Gastrocnemius medialis (tissue), 4 donors: Measurements from ENCODE around the gene FYTTD1. TPM values are rescaled to one million over a fixed set of nuclear protein-coding genes. Genes with fewer than 3 reads are reported as not detected.

Experiments
- ATAC-seq, 2 donors: fragments of 150-250 bp; one replicate each; pipeline ENCODE4 v1.9.1; 2016
- DNase-seq, 2 donors: peaks; one replicate each; pipeline ENCODE4 v3.0.0-alpha.2; 2019
- H3K27ac ChIP-seq, 4 donors: fragments of 200-600 bp; sonication (generic); 1 replicate in 1 of 4; 2 replicates in 3 of 4; pipeline ENCODE4 v1.5.1; 2016 to 2018; ENCODE audit warnings: mild to moderate bottlenecking in 2 of 4, moderate library complexity in 1 of 4
- H3K27me3 ChIP-seq, 3 donors: fragments of 200-600 bp; sonication (generic) in 2 of 3; 1 replicate in 1 of 3; 2 replicates in 2 of 3; pipeline versions ENCODE4 v1.5.1 to v1.6.0; 2016 to 2019; ENCODE audit warnings: mild to moderate bottlenecking in 1 of 3, moderate library complexity in 1 of 3
- H3K36me3 ChIP-seq, 2 donors: fragments of 200-600 bp; sonication (generic) in 1 of 2; one replicate each; pipeline ENCODE4 v1.5.1; 2017 to 2018
- H3K4me1 ChIP-seq, 2 donors: fragments of 200-600 bp; sonication (generic) in 1 of 2; one replicate each; pipeline ENCODE4 v1.5.1; 2016 to 2017; ENCODE audit warnings: mild to moderate bottlenecking in 2 of 2
- H3K4me3 ChIP-seq, 4 donors: fragments of 200-600 bp; sonication (generic) in 3 of 4; 1 replicate in 1 of 4; 2 replicates in 3 of 4; pipeline ENCODE4 v1.5.1; 2016 to 2019; ENCODE audit warnings: mild to moderate bottlenecking in 2 of 4
- H3K9me3 ChIP-seq, 3 donors: fragments of 200-600 bp; sonication (generic) in 2 of 3; 1 replicate in 1 of 3; 2 replicates in 2 of 3; pipeline ENCODE4 v1.5.1; 2016 to 2019
- CTCF ChIP-seq, 5 experiments: fragments of 450-650 bp in 3 of 5; fragments of 200-600 bp in 2 of 5; sonication (generic) in 2 of 5; IDR thresholded peaks in 4 of 5; conservative IDR thresholded peaks in 1 of 5; 1 replicate in 4 of 5; 2 replicates in 1 of 5; pipeline ENCODE4 v1.5.1; 2016 to 2019; ENCODE audit warnings: antibody characterized with exemption in 5 of 5, mild to moderate bottlenecking in 3 of 5, moderate library complexity in 3 of 5
- POLR2A ChIP-seq, 2 donors: fragments of 450-650 bp; IDR thresholded peaks; one replicate each; pipeline ENCODE4 v1.6.1; 2017; ENCODE audit warnings: antibody characterized with exemption in 2 of 2, mild to moderate bottlenecking in 2 of 2, moderate library complexity in 2 of 2
- in situ Hi-C, 4 donors: fragments of 200-750 bp; cut with MboI; loops; one replicate each; pipeline versions ENCODE4 v1.15.0 to v1.8.0; 2017; ENCODE audit warnings: low sequenced_read_pairs in 4 of 4
- intact Hi-C: fragments of 100-400 bp; cut with DNase I; formaldehyde crosslinking; loops from one replicate; pipeline ENCODE4 v1.15.1; 2023; ENCODE audit warnings: low total_unique reads
- total RNA-seq, 4 donors: library from RNA; depleted of rRNA; stranded (reverse); fragments of >200 nt; gene quantifications; one replicate each; pipeline versions ENCODE4 v1.1.0 to v1.2.3, GENCODE V29; 2016

The FYTTD1 gene
- total RNA-seq, 4 donors from 2014 or later = 77.7 to 184 (median 111) TPM

- in situ Hi-C loops = loop anchor here in 1 of 4 donors (10.0 kb wide), 1 partner anchor 59 kb away; no protein-coding TSS in a partner anchor
- no peak for ATAC-seq
- Histone ChIP-seq H3K4me3 (no peak overlapping the region), H3K36me3 (peaks cover 0 to 83% of the 10 kb centered on the region in 2 donors), H3K9me3 (no peaks in the 10 kb centered on the region), H3K27ac (no peak overlapping the region), H3K27me3 (no peaks in the 10 kb centered on the region), H3K4me1 (no peaks in the 10 kb centered on the region)
- no peak for DNase-seq
- intact Hi-C loops = no loop called here
- TF ChIP-seq POLR2A (IDR thresholded peaks at IDR 0.05) (no peak), CTCF (IDR thresholded peaks at IDR 0.05 in 4 of 5, conservative IDR thresholded peaks at IDR 0.05 in 1 of 5) (no peak)
Observed at GRCh38 chr3:197836244-197836643, 86.6 kb downstream of the FYTTD1 start.

Other genes with a start within 250 kb of the FYTTD1 start
- 1 to 10 TPM; 7.1 to 9.5 (median 8.9) TPM for gene BDH1, start 193.9 kb upstream of the FYTTD1 start, total RNA-seq
- 10 to 100 TPM; 15.6 to 33.1 (median 21.6) TPM for gene RUBCN, start 13.0 kb upstream of the FYTTD1 start, total RNA-seq
- 100 to 1,000 TPM in 1 of 4 donors, 10 to 100 TPM in 3; 18.0 to 126 (median 26.7) TPM for gene LRCH3, start 41.4 kb downstream of the FYTTD1 start, total RNA-seq
- gene RPL35A, start 200.3 kb downstream of the FYTTD1 start, total RNA-seq = 100 to 1,000 TPM; 409 to 491 (median 427) TPM
- 1 to 10 TPM; 2.7 to 8.8 (median 4.6) TPM for gene LMLN, start 210.3 kb downstream of the FYTTD1 start, total RNA-seq